ENCODE results near the gene CRELD2. TPM values are rescaled to one million over a fixed set of nuclear protein-coding genes. Genes with fewer than 3 reads are reported as not detected.

CRELD2 gene
- total and polyA plus RNA-seq, 3 donors from 2014 or later, result 57.9 to 64.2 (median 58.3) TPM

DNA sequence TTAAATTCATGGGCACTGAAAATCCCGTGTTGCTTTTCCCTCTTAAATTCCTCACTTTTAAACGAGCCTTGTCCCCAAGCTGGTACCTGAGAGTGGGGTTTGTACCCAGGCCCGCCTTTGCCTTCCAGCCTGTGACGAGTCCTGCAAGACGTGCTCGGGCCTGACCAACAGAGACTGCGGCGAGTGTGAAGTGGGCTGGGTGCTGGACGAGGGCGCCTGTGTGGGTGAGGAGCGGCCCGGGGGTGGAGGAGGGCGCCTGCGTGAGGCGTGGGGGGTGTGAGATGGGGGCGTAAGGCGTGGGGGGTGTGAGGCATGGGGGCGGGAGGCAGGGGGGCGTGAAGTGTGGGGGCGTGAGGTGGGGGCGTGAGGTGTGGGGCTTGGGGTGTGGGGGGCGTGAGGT lies 4.0 kb downstream of the CRELD2 start:
- no peak overlapping the region for H3K27ac ChIP-seq
- DNase-seq, result no peak
- intact Hi-C loops (cut with DNase I; ENCODE audit: low total_unique reads), result no loop called here
- no peaks in the 10 kb centered on the region for H3K9me3 ChIP-seq
- TF ChIP-seq, protein P1, sequence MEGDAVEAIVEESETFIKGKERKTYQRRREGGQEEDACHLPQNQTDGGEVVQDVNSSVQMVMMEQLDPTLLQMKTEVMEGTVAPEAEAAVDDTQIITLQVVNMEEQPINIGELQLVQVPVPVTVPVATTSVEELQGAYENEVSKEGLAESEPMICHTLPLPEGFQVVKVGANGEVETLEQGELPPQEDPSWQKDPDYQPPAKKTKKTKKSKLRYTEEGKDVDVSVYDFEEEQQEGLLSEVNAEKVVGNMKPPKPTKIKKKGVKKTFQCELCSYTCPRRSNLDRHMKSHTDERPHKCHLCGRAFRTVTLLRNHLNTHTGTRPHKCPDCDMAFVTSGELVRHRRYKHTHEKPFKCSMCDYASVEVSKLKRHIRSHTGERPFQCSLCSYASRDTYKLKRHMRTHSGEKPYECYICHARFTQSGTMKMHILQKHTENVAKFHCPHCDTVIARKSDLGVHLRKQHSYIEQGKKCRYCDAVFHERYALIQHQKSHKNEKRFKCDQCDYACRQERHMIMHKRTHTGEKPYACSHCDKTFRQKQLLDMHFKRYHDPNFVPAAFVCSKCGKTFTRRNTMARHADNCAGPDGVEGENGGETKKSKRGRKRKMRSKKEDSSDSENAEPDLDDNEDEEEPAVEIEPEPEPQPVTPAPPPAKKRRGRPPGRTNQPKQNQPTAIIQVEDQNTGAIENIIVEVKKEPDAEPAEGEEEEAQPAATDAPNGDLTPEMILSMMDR (IDR thresholded peaks at IDR 0.05), result no peak
- no peak for TF ChIP-seq POLR2A (IDR thresholded peaks at IDR 0.05)
- H3K27me3 ChIP-seq, result no peaks in the 10 kb centered on the region
- no peak overlapping the region for H3K4me3 ChIP-seq
- 89 to 93% methylated on average over 16 to 22 of the region's 22 CpGs for WGBS, 2 donors
- peaks cover 5% of the 10 kb centered on the region for H3K4me1 ChIP-seq
- no peaks in the 10 kb centered on the region for H3K36me3 ChIP-seq (ENCODE audit: low read depth, missing control alignments)

DNA sequence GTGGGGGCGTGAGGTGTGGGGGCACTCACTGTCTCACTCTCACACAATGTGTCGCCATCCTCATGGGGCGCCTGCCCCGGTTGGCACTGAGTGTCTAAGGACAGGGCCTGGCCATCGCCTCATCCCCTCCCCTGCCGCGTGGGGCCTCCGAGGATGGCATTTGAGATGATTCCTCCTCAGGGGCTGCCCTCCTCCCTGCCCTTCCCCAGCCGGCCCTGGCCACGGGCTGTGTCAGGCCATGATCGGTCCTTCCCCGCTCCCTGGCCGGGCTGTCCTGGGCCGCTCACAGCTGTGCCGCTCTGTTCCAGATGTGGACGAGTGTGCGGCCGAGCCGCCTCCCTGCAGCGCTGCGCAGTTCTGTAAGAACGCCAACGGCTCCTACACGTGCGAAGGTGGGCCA lies 4.5 kb downstream of the CRELD2 start:
- intact Hi-C loops (cut with DNase I; ENCODE audit: low total_unique reads), result no loop called here
- WGBS, 2 donors, result 92 to 94% methylated on average over 23 to 24 of the region's 25 CpGs
- no peak for DNase-seq
- Histone ChIP-seq H3K27me3 (no peaks in the 10 kb centered on the region), H3K4me1 (peaks cover 5% of the 10 kb centered on the region), H3K27ac (no peak overlapping the region), H3K9me3 (no peaks in the 10 kb centered on the region), H3K36me3 (ENCODE audit: low read depth, missing control alignments) (no peaks in the 10 kb centered on the region), H3K4me3 (no peak overlapping the region)
- TF ChIP-seq, protein P1 (IDR thresholded peaks at IDR 0.05), result no peak
- no peak for TF ChIP-seq POLR2A (IDR thresholded peaks at IDR 0.05)

- Histone ChIP-seq H3K27me3 (no peaks in the 10 kb centered on the region), H3K36me3 (ENCODE audit: low read depth, missing control alignments) (no peaks in the 10 kb centered on the region), H3K4me3 (no peak overlapping the region), H3K27ac (no peak overlapping the region), H3K4me1 (peaks cover 5% of the 10 kb centered on the region), H3K9me3 (no peaks in the 10 kb centered on the region)
- WGBS, 2 donors, result 80 to 82% methylated on average over 16 of the region's 16 CpGs
- no peak for DNase-seq
- TF ChIP-seq POLR2A (IDR thresholded peaks at IDR 0.05), result no peak
- TF ChIP-seq, protein P1 (IDR thresholded peaks at IDR 0.05), result no peak
- intact Hi-C loops (cut with DNase I; ENCODE audit: low total_unique reads), result no loop called here
These were observed 5.0 kb downstream of the CRELD2 start for GRCh38 chr22:49923445-49923844.

DNA sequence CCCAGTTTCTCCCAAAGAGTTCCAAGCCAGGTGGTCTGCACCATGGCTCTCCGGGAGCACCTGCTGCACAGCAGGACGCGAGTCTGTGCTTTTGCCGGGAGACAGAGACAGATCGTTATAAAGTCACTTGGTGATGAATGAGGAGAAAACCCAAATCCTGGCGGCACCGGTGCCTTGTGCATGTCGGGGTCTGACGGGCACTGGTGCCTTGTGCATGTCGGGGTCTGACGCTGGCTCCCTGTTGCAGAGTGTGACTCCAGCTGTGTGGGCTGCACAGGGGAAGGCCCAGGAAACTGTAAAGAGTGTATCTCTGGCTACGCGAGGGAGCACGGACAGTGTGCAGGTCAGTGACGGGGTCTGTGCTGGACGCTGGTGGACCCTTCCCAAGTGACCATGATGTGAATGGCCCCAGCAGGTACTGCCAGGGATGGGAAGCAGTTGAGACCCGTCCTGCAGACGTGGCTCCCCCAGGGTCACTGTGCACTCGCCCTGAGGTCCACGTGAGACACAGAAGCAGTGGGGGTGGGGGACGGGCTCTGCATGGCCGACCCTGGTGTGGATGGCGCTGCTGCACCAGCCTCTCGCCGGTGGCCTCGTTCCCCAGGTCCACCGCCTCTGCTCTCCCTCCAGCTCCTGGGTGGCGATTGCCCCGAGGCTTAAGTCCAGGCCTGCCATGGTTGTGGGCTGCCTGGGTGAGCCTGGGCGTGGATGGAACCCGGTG lies 5.8 kb downstream of the CRELD2 start:
- WGBS, 2 donors, result 93 to 96% methylated on average over 16 to 31 of the region's 31 CpGs

More for the DNA sequence above, 5.8 kb downstream of the CRELD2 start:
- DNase-seq, result no peak
- no peaks in the 10 kb centered on the region for H3K36me3 ChIP-seq (ENCODE audit: low read depth, missing control alignments)
- TF ChIP-seq, protein P1 (IDR thresholded peaks at IDR 0.05), result no peak
- TF ChIP-seq POLR2A (IDR thresholded peaks at IDR 0.05), result no peak
- no peaks in the 10 kb centered on the region for H3K27me3 ChIP-seq
- intact Hi-C loops (cut with DNase I; ENCODE audit: low total_unique reads), result no loop called here
- no peak overlapping the region for H3K4me3 ChIP-seq
- H3K9me3 ChIP-seq, result no peaks in the 10 kb centered on the region
- H3K4me1 ChIP-seq, result peaks cover under 1% of the 10 kb centered on the region
- no peak overlapping the region for H3K27ac ChIP-seq
